DOHH2 (cell line): ENCODE data around the gene SDHD.

Experiments used
- CTCF ChIP-seq: fragments of 200-600 bp; sonication (generic); IDR thresholded peaks from one replicate; pipeline ENCODE4 v1.5.1; 2014; ENCODE audit warnings: antibody characterized with exemption, mild to moderate bottlenecking, low read depth, low read length; ENCODE audit not compliant: poor library complexity, severe bottlenecking
- EZH2phosphoT487 ChIP-seq: fragments of 200-600 bp; sonication (generic); IDR thresholded peaks from 2 replicates; pipeline ENCODE4 v1.6.1; 2017; ENCODE audit warnings: borderline replicate concordance, mild to moderate bottlenecking, antibody characterized with exemption, low read length, moderate library complexity, mixed read lengths

- no peak for TF ChIP-seq CTCF
- no peak for TF ChIP-seq EZH2phosphoT487
These were observed 23.8 kb upstream of the SDHD start for GRCh38 chr11:112062923-112063322.
